Ishikawa (cell line): ENCODE results near the gene SUCLG1.

Experiments used
- CEBPB ChIP-seq: IDR thresholded peaks from 2 replicates; pipeline ENCODE4 v1.6.1; 2012
- CREB1 ChIP-seq: IDR thresholded peaks from 2 replicates; pipeline ENCODE4 v1.6.1; 2012; ENCODE audit warnings: low read depth
- EGR1 ChIP-seq: IDR thresholded peaks from 2 replicates; pipeline ENCODE4 v1.6.1; 2012
- EP300 ChIP-seq: IDR thresholded peaks from 2 replicates; pipeline ENCODE4 v1.6.1; 2012; ENCODE audit warnings: borderline replicate concordance
- FOXM1 ChIP-seq: IDR thresholded peaks from 2 replicates; pipeline ENCODE4 v1.6.1; 2012; ENCODE audit warnings: low read depth, borderline replicate concordance
- MAX ChIP-seq: IDR thresholded peaks from 2 replicates; pipeline ENCODE4 v1.6.1; 2012
- NFIC ChIP-seq: IDR thresholded peaks from 2 replicates; pipeline ENCODE4 v1.6.1; 2012
- RAD21 ChIP-seq: IDR thresholded peaks from 2 replicates; pipeline ENCODE4 v1.6.1; 2012; ENCODE audit warnings: low read depth
- TAF1 ChIP-seq: IDR thresholded peaks from 2 replicates; pipeline ENCODE4 v1.6.1; 2012; ENCODE audit warnings: low read depth, mild to moderate bottlenecking
- TCF12 ChIP-seq: IDR thresholded peaks from 2 replicates; pipeline ENCODE4 v1.6.1; 2012; ENCODE audit warnings: low read depth
- TEAD4 ChIP-seq: IDR thresholded peaks from 2 replicates; pipeline ENCODE4 v1.6.1; 2012
- YY1 ChIP-seq: IDR thresholded peaks from 2 replicates; pipeline ENCODE4 v1.6.1; 2012; ENCODE audit warnings: low read depth
- ZBTB7A ChIP-seq: IDR thresholded peaks from 2 replicates; pipeline ENCODE4 v1.6.1; 2012; ENCODE audit warnings: low read depth
- TF ChIP-seq, protein P1 (sequence below): IDR thresholded peaks from 2 replicates; pipeline ENCODE4 v1.6.1; 2012; ENCODE audit warnings: low read depth, mild to moderate bottlenecking
- TF ChIP-seq, protein P2 (sequence below): IDR thresholded peaks from 2 replicates; pipeline ENCODE4 v1.6.1; 2012

The SUCLG1 gene

DNA sequence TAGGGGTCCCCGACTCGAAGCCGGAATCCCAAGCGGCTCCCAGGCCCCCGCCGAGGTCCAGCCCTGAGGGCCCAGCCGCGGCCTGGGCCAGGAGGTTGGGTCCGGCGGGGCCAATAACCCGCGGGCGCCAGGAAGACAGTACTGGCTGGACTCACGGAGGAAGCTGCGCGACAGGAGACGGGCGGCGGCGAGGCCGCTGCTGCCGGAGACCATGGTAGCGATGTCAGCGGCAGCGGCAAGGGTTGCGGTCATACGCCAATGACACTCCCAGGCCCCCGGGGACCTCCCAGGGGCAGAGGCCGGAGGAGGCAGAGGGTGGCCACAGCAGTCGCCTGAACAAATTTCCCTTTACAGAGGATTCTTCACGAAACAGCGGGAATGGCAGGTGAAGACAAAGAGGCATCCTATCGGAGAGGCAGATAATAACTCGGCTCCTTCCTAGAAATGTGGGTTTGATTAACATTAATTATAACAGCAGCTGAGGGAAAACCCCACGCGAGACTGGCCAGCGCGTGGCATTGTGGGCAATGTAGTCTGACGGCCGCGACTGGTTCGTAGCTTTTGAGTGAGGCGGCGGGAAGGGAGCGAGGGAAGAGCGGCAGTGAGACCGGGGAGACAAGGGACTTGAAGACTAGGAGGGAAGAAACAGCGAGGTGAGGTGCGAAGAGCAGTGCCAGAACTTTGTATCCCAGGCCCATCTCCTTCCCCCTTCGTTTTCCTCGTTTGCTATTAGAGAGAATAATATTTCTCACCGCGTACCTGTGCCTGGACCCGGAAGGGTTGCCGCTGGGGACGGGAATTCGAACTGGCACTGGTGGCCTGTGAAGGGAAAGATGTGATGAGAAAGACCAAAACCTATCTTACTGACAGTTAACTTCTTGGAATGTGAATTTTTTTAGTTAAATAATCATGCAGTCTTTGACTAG lies at the start of gene SUCLG1:
SUCLG1 (minus strand) TSS at position 263 of the 926 bp plus-strand sequence; CDS start at position 252, 11 bp downstream.
- TF ChIP-seq MAX (peak; percentile 86), FOXM1 (no peak), EP300 (peak; percentile 41; the same call in 1 of the 2 replicates), NFIC (no peak), TAF1 (peak; percentile 47), CREB1 (0 out of 2 replicates have a peak, but pooled peaks have one; percentile 33), CEBPB (no peak), TEAD4 (no peak), YY1 (peak; percentile 46; the same call in 1 of the 2 replicates), ZBTB7A (no peak), RAD21 (no peak), EGR1 (no peak), TCF12 (peak; percentile 63)
- TF ChIP-seq, protein P1, sequence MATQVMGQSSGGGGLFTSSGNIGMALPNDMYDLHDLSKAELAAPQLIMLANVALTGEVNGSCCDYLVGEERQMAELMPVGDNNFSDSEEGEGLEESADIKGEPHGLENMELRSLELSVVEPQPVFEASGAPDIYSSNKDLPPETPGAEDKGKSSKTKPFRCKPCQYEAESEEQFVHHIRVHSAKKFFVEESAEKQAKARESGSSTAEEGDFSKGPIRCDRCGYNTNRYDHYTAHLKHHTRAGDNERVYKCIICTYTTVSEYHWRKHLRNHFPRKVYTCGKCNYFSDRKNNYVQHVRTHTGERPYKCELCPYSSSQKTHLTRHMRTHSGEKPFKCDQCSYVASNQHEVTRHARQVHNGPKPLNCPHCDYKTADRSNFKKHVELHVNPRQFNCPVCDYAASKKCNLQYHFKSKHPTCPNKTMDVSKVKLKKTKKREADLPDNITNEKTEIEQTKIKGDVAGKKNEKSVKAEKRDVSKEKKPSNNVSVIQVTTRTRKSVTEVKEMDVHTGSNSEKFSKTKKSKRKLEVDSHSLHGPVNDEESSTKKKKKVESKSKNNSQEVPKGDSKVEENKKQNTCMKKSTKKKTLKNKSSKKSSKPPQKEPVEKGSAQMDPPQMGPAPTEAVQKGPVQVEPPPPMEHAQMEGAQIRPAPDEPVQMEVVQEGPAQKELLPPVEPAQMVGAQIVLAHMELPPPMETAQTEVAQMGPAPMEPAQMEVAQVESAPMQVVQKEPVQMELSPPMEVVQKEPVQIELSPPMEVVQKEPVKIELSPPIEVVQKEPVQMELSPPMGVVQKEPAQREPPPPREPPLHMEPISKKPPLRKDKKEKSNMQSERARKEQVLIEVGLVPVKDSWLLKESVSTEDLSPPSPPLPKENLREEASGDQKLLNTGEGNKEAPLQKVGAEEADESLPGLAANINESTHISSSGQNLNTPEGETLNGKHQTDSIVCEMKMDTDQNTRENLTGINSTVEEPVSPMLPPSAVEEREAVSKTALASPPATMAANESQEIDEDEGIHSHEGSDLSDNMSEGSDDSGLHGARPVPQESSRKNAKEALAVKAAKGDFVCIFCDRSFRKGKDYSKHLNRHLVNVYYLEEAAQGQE, result no peak
- TF ChIP-seq, protein P2, sequence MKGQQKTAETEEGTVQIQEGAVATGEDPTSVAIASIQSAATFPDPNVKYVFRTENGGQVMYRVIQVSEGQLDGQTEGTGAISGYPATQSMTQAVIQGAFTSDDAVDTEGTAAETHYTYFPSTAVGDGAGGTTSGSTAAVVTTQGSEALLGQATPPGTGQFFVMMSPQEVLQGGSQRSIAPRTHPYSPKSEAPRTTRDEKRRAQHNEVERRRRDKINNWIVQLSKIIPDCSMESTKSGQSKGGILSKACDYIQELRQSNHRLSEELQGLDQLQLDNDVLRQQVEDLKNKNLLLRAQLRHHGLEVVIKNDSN, result no peak

DNA sequence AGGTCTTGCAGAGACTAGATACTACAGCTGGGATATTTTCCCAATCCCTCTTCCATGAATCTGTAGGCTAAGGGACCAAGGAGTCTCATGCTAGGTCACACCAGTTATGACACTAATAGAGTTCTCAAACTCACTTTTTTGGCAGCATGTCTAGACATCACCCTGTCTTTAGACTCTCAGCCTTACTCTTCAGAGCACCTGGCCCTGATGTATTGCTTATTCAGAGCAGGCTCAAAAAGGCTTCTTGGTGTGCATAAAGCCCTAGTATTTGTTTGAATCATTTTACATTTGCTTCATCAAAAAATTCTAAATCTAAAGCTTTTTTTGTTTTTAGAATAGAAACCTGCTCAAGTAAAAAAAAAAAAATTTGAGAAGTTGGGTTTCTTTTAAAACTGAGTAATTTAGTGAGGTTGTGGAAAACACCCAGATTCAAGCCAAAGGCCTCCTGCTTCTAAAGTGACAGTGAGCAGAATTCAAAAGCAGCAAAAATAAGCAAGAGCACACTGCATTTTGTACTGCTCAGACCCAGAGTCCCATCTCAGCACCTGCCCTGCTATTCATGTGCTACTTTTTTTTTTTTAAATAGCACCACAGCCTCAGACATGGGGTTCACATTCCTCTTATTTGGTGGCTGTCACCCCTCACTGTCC lies 39.2 kb upstream of the SUCLG1 start:
- TF ChIP-seq EGR1, result no peak
- TF ChIP-seq, protein P1, result no peak
- no peak for TF ChIP-seq TEAD4
- no peak for TF ChIP-seq NFIC
- no peak for TF ChIP-seq CREB1
- no peak for TF ChIP-seq RAD21
- TF ChIP-seq CEBPB, result no peak
- TF ChIP-seq EP300, result no peak
- no peak for TF ChIP-seq ZBTB7A
- no peak for TF ChIP-seq TCF12
- no peak for TF ChIP-seq TAF1
- no peak for TF ChIP-seq YY1
- TF ChIP-seq MAX, result no peak
- TF ChIP-seq, protein P2, result no peak
- no peak for TF ChIP-seq FOXM1

DNA sequence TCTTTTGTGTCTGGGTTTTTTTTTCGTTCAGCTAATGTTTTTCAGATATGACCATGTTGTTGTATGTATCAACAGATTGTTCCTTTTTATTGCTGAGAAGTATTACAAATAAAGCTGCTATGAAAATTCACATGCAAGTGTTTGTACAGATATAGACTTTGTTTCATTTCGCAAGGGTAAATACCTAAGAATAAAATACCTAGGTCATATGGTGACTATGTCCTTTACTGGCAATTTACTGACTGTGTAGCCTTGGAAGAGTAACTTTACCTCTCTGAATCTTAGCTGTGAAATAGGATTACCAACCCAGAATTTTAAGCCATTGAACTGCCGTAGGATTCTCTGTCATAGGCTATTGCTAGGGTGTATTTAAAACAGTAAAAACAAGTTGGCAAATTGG lies 38.2 kb upstream of the SUCLG1 start:
- no peak for TF ChIP-seq TAF1

DNA sequence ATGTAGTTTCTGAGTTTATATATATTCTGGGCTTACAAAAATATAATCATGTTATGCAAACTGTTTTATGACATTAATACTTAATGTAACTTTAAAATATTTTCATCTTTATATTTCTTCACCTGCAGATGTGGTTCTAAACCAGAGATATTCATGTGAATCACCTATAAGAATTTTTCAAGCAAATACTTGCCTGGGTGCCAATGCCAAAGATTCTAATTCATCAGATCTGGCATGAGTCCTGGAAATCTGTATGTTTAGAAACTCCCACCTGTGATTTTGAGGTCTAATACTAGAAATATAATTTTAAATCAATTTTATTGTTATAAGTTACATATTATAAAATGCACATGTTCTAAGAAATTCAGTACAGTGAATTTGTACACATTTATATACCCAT lies 37.3 kb upstream of the SUCLG1 start:
- TF ChIP-seq EGR1 (no peak), TEAD4 (no peak), YY1 (no peak), CEBPB (no peak), MAX (no peak), NFIC (no peak), TAF1 (no peak), EP300 (no peak), TCF12 (no peak), FOXM1 (no peak), ZBTB7A (no peak)
- TF ChIP-seq, protein P1, result no peak
- TF ChIP-seq, protein P2, result no peak
